Measurements from ENCODE around the gene MAP1B.

- no peak for TF ChIP-seq EZH2 (IDR thresholded peaks at IDR 0.05; ENCODE audit: borderline replicate concordance, low read depth, low read length, severe bottlenecking)
- no peak for TF ChIP-seq CTCF (IDR thresholded peaks at IDR 0.05; ENCODE audit: borderline replicate concordance, extremely low read depth, low read length, poor library complexity, severe bottlenecking)
These were observed 139.7 kb downstream of the MAP1B start for GRCh38 chr5:72246954-72247442.
